K562 treated with DMSO at 1 percent for 12 hours (cell line): ENCODE measurements around the gene MC1R. TPM values are rescaled to one million over a fixed set of nuclear protein-coding genes. Genes with fewer than 3 reads are reported as not detected.

Source experiments
- total RNA-seq: library from RNA; unstranded; fragments of 300-600 nt; gene quantifications from 2 replicates; pipeline ENCODE4 v1.2.3, GENCODE V29; 2022; ENCODE audit not compliant: insufficient read depth

The MC1R gene
- total RNA-seq, result 4.5 and 10.8 TPM in 2 replicates

GRCh38 chr16:89918453-89919347, at the start of gene MC1R:
MC1R (plus strand) TSS chr16:89918862; CDS start chr16:89919259, 397 bp downstream.

GRCh38 chr16:89873109-89873971, 45.3 kb upstream of the MC1R start, which contains the start of gene TCF25:
TCF25 (plus strand) TSS chr16:89873592; CDS start chr16:89873668, 76 bp downstream.

GRCh38 chr16:89922884-89923639, 4.4 kb downstream of the MC1R start, which contains the start of gene TUBB3:
TUBB3 (plus strand) TSS chr16:89923342; CDS start chr16:89923402, 60 bp downstream.

Other genes with a start within 250 kb of the MC1R start
- 26.6 and 30.6 TPM in 2 replicates for gene CDK10, start 232.2 kb upstream of the MC1R start, total RNA-seq
- 14.1 and 23.0 TPM in 2 replicates for gene SPATA2L, start 217.2 kb upstream of the MC1R start, total RNA-seq
- 11.6 and 16.6 TPM in 2 replicates for gene VPS9D1, start 198.0 kb upstream of the MC1R start, total RNA-seq
- gene ZNF276, start 197.3 kb upstream of the MC1R start, total RNA-seq, result 10.0 and 23.6 TPM in 2 replicates
- 32.5 and 48.1 TPM in 2 replicates for gene FANCA, start 102.2 kb upstream of the MC1R start, total RNA-seq
- 7.4 and 11.7 TPM in 2 replicates for gene SPIRE2, start 90.4 kb upstream of the MC1R start, total RNA-seq
- gene TCF25, start 45.3 kb upstream of the MC1R start, total RNA-seq, result 93.5 and 123 TPM in 2 replicates
- 16.8 and 20.2 TPM in 2 replicates for gene TUBB3, start 4.5 kb downstream of the MC1R start, total RNA-seq
- gene DEF8, start 29.9 kb downstream of the MC1R start, total RNA-seq, result 53.0 and 82.8 TPM in 2 replicates
- 5.0 and 13.4 TPM in 2 replicates for gene DBNDD1, start 100.6 kb downstream of the MC1R start, total RNA-seq
- gene PRDM7, start 158.5 kb downstream of the MC1R start, total RNA-seq, result not detected in 2 replicates